HEK293 (cell line): ENCODE results near the gene SYTL5.

Experiments used
- CTCF ChIA-PET: fragments of 350-600 bp; formaldehyde crosslinking; extraction: SDS; loops from one replicate; lab custom pipeline; 2021; ENCODE audit warnings: antibody characterized with exemption; lab: Yijun Ruan, JAX
- POLR2A ChIA-PET: fragments of 300-600 bp; formaldehyde crosslinking; extraction: SDS; loops from one replicate; lab custom pipeline; 2020; ENCODE audit warnings: antibody characterized with exemption, inconsistent platforms; lab: Yijun Ruan, JAX
- H3K27ac ChIP-seq: fragments of 200-500 bp; sonication (Bioruptor generic); 2 replicates; pipeline ENCODE4 v1.5.1; 2014; ENCODE audit warnings: low read depth, low read length, control low read depth, inconsistent platforms; ENCODE audit errors: extremely low read depth
- H3K36me3 ChIP-seq, 2 experiments: fragments of 200-500 bp in 1 of 2; sonication (Bioruptor generic) in 1 of 2; 1 replicate in 1 of 2; 2 replicates in 1 of 2; pipeline ENCODE4 v1.5.1; 2014 to 2017; ENCODE audit warnings: inconsistent platforms in 2 of 2, low read length in 2 of 2; ENCODE audit not compliant: control insufficient read depth in 2 of 2, insufficient read depth in 1 of 2
- H3K4me1 ChIP-seq: fragments of 200-500 bp; sonication (Bioruptor generic); 2 replicates; pipeline ENCODE4 v1.5.1; 2014; ENCODE audit warnings: mild to moderate bottlenecking, low read length, inconsistent platforms; ENCODE audit not compliant: control insufficient read depth, insufficient read depth
- H3K4me3 ChIP-seq: 2 replicates; pipeline ENCODE4 v1.5.1; 2011; ENCODE audit warnings: low read depth, mild to moderate bottlenecking, control low read depth, low read length, moderate library complexity
- H3K9me3 ChIP-seq: fragments of 200-500 bp; sonication (Bioruptor generic); 2 replicates; pipeline ENCODE4 v1.5.1; 2014; ENCODE audit warnings: low read depth, low read length, inconsistent platforms; ENCODE audit not compliant: control insufficient read depth, insufficient read depth
- BCL11B ChIP-seq: fragments of 450-650 bp; formaldehyde crosslinking; IDR thresholded peaks from 2 replicates; pipeline ENCODE4 v1.5.1; 2016; ENCODE audit warnings: low read depth, missing biosample characterization, missing genetic modification characterization
- GLI4 ChIP-seq: fragments of 450-650 bp; formaldehyde crosslinking; IDR thresholded peaks from 2 replicates; pipeline ENCODE4 v1.5.1; 2016; ENCODE audit warnings: missing biosample characterization, missing genetic modification characterization
- HOXA7 ChIP-seq: sonication (generic); formaldehyde crosslinking; IDR thresholded peaks from 2 replicates; pipeline ENCODE4 v1.8.1; 2022; ENCODE audit warnings: missing genetic modification reagents, borderline replicate concordance
- KLF1 ChIP-seq: fragments of 450-650 bp; formaldehyde crosslinking; IDR thresholded peaks from 2 replicates; pipeline ENCODE4 v1.5.1; 2016; ENCODE audit warnings: missing biosample characterization, missing genetic modification characterization
- KLF7 ChIP-seq: fragments of 450-650 bp; formaldehyde crosslinking; IDR thresholded peaks from 2 replicates; pipeline ENCODE4 v1.5.1; 2016; ENCODE audit warnings: missing biosample characterization, missing genetic modification characterization, borderline replicate concordance
- TCF7L2 ChIP-seq: IDR thresholded peaks from 2 replicates; pipeline ENCODE4 v1.6.1; 2011; ENCODE audit warnings: low read depth, mild to moderate bottlenecking, inconsistent platforms, low read length, moderate library complexity, borderline replicate concordance
- YY2 ChIP-seq: fragments of 450-650 bp; formaldehyde crosslinking; IDR thresholded peaks from 2 replicates; pipeline ENCODE4 v1.5.1; 2016; ENCODE audit warnings: missing biosample characterization, missing genetic modification characterization
- ZBTB1 ChIP-seq: fragments of 450-650 bp; formaldehyde crosslinking; IDR thresholded peaks from 2 replicates; pipeline ENCODE4 v1.5.1; 2016; ENCODE audit warnings: missing biosample characterization, missing genetic modification characterization
- ZBTB49 ChIP-seq: fragments of 450-650 bp; formaldehyde crosslinking; IDR thresholded peaks from 2 replicates; pipeline ENCODE4 v1.5.1; 2016; ENCODE audit warnings: missing biosample characterization, missing genetic modification characterization, low read depth
- ZNF114 ChIP-seq: fragments of 450-650 bp; formaldehyde crosslinking; IDR thresholded peaks from 2 replicates; pipeline ENCODE4 v1.5.0; 2017; ENCODE audit warnings: missing biosample characterization, missing genetic modification characterization
- ZNF239 ChIP-seq: fragments of 450-650 bp; formaldehyde crosslinking; IDR thresholded peaks from 2 replicates; pipeline ENCODE4 v1.5.1; 2016; ENCODE audit warnings: missing biosample characterization, missing genetic modification characterization
- ZNF433 ChIP-seq: fragments of 450-650 bp; formaldehyde crosslinking; IDR thresholded peaks from 2 replicates; pipeline ENCODE4 v1.5.1; 2016; ENCODE audit warnings: missing biosample characterization, missing genetic modification characterization, low read depth
- ZNF449 ChIP-seq: fragments of 450-650 bp; formaldehyde crosslinking; IDR thresholded peaks from 2 replicates; pipeline ENCODE4 v1.5.1; 2017; ENCODE audit warnings: missing biosample characterization, mild to moderate bottlenecking, missing genetic modification characterization, moderate library complexity
- ZNF501 ChIP-seq: fragments of 450-650 bp; formaldehyde crosslinking; IDR thresholded peaks from 2 replicates; pipeline ENCODE4 v1.5.1; 2016; ENCODE audit warnings: missing biosample characterization, missing genetic modification characterization
- ZNF510 ChIP-seq: fragments of 450-650 bp; formaldehyde crosslinking; IDR thresholded peaks from 2 replicates; pipeline ENCODE4 v1.5.1; 2018; ENCODE audit warnings: mild to moderate bottlenecking, missing genetic modification characterization, missing biosample characterization; ENCODE audit not compliant: insufficient replicate concordance
- ZNF624 ChIP-seq: fragments of 450-650 bp; formaldehyde crosslinking; IDR thresholded peaks from 2 replicates; pipeline ENCODE4 v1.5.1; 2017; ENCODE audit warnings: missing biosample characterization, missing genetic modification characterization
- ZNF664 ChIP-seq: fragments of 450-650 bp; formaldehyde crosslinking; IDR thresholded peaks from 2 replicates; pipeline ENCODE4 v1.5.1; 2016; ENCODE audit warnings: missing biosample characterization, missing genetic modification characterization
- ZNF76 ChIP-seq: fragments of 450-650 bp; formaldehyde crosslinking; IDR thresholded peaks from 2 replicates; pipeline ENCODE4; 2016; ENCODE audit warnings: low read depth, missing biosample characterization, missing genetic modification characterization, borderline replicate concordance
- ZSCAN23 ChIP-seq: fragments of 450-650 bp; formaldehyde crosslinking; IDR thresholded peaks from 2 replicates; pipeline ENCODE4 v1.5.1; 2016; ENCODE audit warnings: missing biosample characterization, missing genetic modification characterization
- TF ChIP-seq, protein P1 (sequence below): fragments of 450-650 bp; formaldehyde crosslinking; IDR thresholded peaks from 2 replicates; pipeline ENCODE4 v1.5.1; 2016; ENCODE audit warnings: missing biosample characterization, missing genetic modification characterization
- TF ChIP-seq, protein P2 (sequence below): fragments of 450-650 bp; formaldehyde crosslinking; IDR thresholded peaks from 2 replicates; pipeline ENCODE4 v1.5.1; 2017; ENCODE audit warnings: missing biosample characterization, missing genetic modification characterization
- TF ChIP-seq, protein P3 (sequence below): fragments of 450-650 bp; formaldehyde crosslinking; IDR thresholded peaks from 2 replicates; pipeline ENCODE4 v1.5.1; 2017; ENCODE audit warnings: missing biosample characterization, missing genetic modification characterization

SYTL5 gene

DNA sequence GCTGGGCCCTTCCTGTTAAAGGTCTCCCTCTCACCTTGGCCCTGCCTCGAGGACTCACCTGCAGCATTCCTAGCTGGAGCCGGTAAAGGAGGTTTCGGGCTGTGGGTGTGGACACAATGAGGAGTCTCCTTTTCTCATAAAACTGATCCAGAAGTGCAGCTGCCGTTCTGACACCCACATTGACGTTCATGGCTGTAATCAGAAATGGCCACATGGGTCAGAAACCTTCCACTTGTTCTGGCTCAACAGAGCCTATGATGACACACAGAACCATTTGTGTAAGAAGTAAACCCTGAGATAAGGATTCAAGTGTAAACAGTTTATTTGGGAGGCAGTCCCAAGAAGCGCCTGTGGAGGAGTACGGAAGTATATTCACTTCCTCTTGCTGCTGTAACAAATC is 150.5 kb downstream of the SYTL5 start:
- Histone ChIP-seq H3K9me3 (no peaks in the 10 kb centered on the region), H3K4me1 (no peaks in the 10 kb centered on the region), H3K4me3 (no peak overlapping the region), H3K27ac (no peak overlapping the region), H3K36me3 (no peaks in the 10 kb centered on the region)
- TF ChIP-seq ZNF664: no peak
- no peak for TF ChIP-seq ZBTB1 (tag by site-specific recombination)
- no peak for TF ChIP-seq GLI4 (tag by site-specific recombination)
- TF ChIP-seq KLF1 (tag by site-specific recombination): no peak
- no peak for TF ChIP-seq BCL11B (tag by site-specific recombination)
- no peak for TF ChIP-seq HOXA7 (CRISPR knock-in tag)
- no peak for TF ChIP-seq ZNF433
- ChIA-PET POLR2A (no interaction called here), CTCF (no interaction called here)

DNA sequence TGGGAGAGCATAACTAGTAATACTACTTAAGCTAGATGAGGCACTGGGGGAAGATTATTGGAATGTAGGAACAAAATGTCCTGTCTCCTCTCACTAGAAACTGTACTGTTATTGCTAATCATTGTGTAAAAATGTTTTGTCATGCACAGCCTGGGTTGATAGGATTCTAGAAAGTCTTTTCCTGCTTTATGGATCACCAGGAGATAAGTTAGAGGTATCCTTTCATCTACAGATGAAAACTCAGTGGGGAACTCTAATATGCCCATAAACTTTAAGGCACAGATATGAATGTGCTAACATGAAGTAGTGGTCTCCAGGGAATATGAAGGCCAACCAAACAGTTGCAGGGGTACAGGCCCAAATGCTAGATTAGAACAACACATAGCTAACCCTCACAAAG is 156.8 kb downstream of the SYTL5 start:
- ChIA-PET CTCF (interaction anchor here (0.7 to 2.0 kb wide), 5 partner anchors 12 to 417 kb away, joined by 3 to 7 read pairs (median 4); no protein-coding TSS in a partner anchor), POLR2A (no interaction called here)
- no peak overlapping the region for H3K27ac ChIP-seq
- H3K36me3 ChIP-seq: no peaks in the 10 kb centered on the region
- H3K9me3 ChIP-seq: no peaks in the 10 kb centered on the region
- no peaks in the 10 kb centered on the region for H3K4me1 ChIP-seq
- TF ChIP-seq, protein P1, sequence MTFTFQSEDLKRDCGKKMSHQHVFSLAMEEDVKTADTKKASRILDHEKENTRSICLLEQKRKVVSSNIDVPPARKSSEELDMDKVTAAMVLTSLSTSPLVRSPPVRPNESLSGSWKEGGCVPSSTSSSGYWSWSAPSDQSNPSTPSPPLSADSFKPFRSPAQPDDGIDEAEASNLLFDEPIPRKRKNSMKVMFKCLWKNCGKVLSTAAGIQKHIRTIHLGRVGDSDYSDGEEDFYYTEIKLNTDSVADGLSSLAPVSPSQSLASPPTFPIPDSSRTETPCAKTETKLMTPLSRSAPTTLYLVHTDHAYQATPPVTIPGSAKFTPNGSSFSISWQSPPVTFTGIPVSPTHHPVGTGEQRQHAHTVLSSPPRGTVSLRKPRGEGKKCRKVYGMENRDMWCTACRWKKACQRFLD (tag by site-specific recombination): no peak
- TF ChIP-seq KLF7 (tag by site-specific recombination): no peak
- TF ChIP-seq, protein P2, sequence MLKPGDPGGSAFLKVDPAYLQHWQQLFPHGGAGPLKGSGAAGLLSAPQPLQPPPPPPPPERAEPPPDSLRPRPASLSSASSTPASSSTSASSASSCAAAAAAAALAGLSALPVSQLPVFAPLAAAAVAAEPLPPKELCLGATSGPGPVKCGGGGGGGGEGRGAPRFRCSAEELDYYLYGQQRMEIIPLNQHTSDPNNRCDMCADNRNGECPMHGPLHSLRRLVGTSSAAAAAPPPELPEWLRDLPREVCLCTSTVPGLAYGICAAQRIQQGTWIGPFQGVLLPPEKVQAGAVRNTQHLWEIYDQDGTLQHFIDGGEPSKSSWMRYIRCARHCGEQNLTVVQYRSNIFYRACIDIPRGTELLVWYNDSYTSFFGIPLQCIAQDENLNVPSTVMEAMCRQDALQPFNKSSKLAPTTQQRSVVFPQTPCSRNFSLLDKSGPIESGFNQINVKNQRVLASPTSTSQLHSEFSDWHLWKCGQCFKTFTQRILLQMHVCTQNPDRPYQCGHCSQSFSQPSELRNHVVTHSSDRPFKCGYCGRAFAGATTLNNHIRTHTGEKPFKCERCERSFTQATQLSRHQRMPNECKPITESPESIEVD (tag by site-specific recombination): 0 out of 2 replicates have a peak, but pooled peaks have one; percentile 23
- TF ChIP-seq ZNF239: no peak
- peak; percentile 97 for TF ChIP-seq TCF7L2
- TF ChIP-seq ZNF449 (tag by site-specific recombination): peak; percentile 65; the same call in 1 of the 2 replicates
- TF ChIP-seq ZNF510 (tag by site-specific recombination): no peak
- no peak overlapping the region for H3K4me3 ChIP-seq

- CTCF ChIA-PET: interaction anchor here (0.6 to 7.0 kb wide), 7 partner anchors 11 to 655 kb away, joined by 3 to 75 read pairs (median 10); a partner anchor contains a TSS
- no peaks in the 10 kb centered on the region for H3K4me1 ChIP-seq
- no peaks in the 10 kb centered on the region for H3K9me3 ChIP-seq
- H3K4me3 ChIP-seq: no peak overlapping the region
- H3K36me3 ChIP-seq: no peaks in the 10 kb centered on the region
- POLR2A ChIA-PET: no interaction called here
- no peak overlapping the region for H3K27ac ChIP-seq
- TF ChIP-seq ZNF114 (tag by site-specific recombination) (no peak), YY2 (tag by site-specific recombination) (no peak), ZSCAN23 (tag by site-specific recombination) (no peak), ZNF624 (tag by site-specific recombination) (no peak), ZNF501 (no peak), BCL11B (tag by site-specific recombination) (no peak), ZNF76 (tag by site-specific recombination) (no peak), ZBTB49 (tag by site-specific recombination) (no peak)
- TF ChIP-seq, protein P3, sequence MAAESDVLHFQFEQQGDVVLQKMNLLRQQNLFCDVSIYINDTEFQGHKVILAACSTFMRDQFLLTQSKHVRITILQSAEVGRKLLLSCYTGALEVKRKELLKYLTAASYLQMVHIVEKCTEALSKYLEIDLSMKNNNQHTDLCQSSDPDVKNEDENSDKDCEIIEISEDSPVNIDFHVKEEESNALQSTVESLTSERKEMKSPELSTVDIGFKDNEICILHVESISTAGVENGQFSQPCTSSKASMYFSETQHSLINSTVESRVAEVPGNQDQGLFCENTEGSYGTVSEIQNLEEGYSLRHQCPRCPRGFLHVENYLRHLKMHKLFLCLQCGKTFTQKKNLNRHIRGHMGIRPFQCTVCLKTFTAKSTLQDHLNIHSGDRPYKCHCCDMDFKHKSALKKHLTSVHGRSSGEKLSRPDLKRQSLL (tag by site-specific recombination): no peak
Observed at GRCh38 chrX:38165023-38165422, 158.7 kb downstream of the SYTL5 start.
